IPS-18a (cell line): ENCODE results near the gene CDKN1A.

Experiments
- H3K27ac ChIP-seq: one replicate; pipeline ENCODE4 v1.5.1; 2013; ENCODE audit warnings: low read length
- H3K27me3 ChIP-seq: one replicate; pipeline ENCODE4 v1.6.1; 2013; ENCODE audit warnings: mild to moderate bottlenecking, low read length; ENCODE audit not compliant: control insufficient read depth, insufficient read depth
- H3K36me3 ChIP-seq: one replicate; pipeline ENCODE4 v1.6.1; 2013; ENCODE audit warnings: low read depth, low read length; ENCODE audit not compliant: control insufficient read depth
- H3K4me1 ChIP-seq: one replicate; pipeline ENCODE4 v1.6.1; 2013; ENCODE audit warnings: low read depth, low read length; ENCODE audit not compliant: control insufficient read depth
- H3K4me3 ChIP-seq: one replicate; pipeline ENCODE4 v1.5.1; 2013; ENCODE audit warnings: low read length
- H3K9ac ChIP-seq: one replicate; pipeline ENCODE4 v1.6.1; 2013; ENCODE audit warnings: mild to moderate bottlenecking, low read length, moderate library complexity
- H3K9me3 ChIP-seq: one replicate; pipeline ENCODE4 v1.6.1; 2013; ENCODE audit warnings: low read depth, low read length; ENCODE audit not compliant: control insufficient read depth

CDKN1A gene

GRCh38 chr6:36692861-36693702, 14.6 kb downstream of the CDKN1A start:
- Histone ChIP-seq H3K27ac (no peak overlapping the region), H3K27me3 (no peaks in the 10 kb centered on the region), H3K9ac (no peak overlapping the region), H3K4me3 (no peak overlapping the region), H3K9me3 (no peaks in the 10 kb centered on the region), H3K36me3 (no peaks in the 10 kb centered on the region), H3K4me1 (no peaks in the 10 kb centered on the region)

- Histone ChIP-seq H3K36me3 (no peaks in the 10 kb centered on the region), H3K4me1 (no peaks in the 10 kb centered on the region), H3K9ac (no peak overlapping the region), H3K27me3 (no peaks in the 10 kb centered on the region), H3K9me3 (no peaks in the 10 kb centered on the region), H3K27ac (no peak overlapping the region), H3K4me3 (no peak overlapping the region)
Observed at GRCh38 chr6:36694616-36695015, 16.1 kb downstream of the CDKN1A start.

- Histone ChIP-seq H3K27me3 (no peaks in the 10 kb centered on the region), H3K9ac (no peak overlapping the region), H3K36me3 (no peaks in the 10 kb centered on the region), H3K4me3 (no peak overlapping the region), H3K9me3 (no peaks in the 10 kb centered on the region), H3K4me1 (no peaks in the 10 kb centered on the region), H3K27ac (no peak overlapping the region)
Observed at GRCh38 chr6:36695414-36695813, 16.9 kb downstream of the CDKN1A start.

- H3K9me3 ChIP-seq, result no peaks in the 10 kb centered on the region
- H3K27ac ChIP-seq, result no peak within 1 kb of the TSS
- no peaks in the 10 kb centered on the region for H3K27me3 ChIP-seq
- H3K36me3 ChIP-seq, result no peaks in the 10 kb centered on the region
- no peak within 1 kb of the TSS for H3K9ac ChIP-seq
- no peaks in the 10 kb centered on the region for H3K4me1 ChIP-seq
- H3K4me3 ChIP-seq, result no peak within 1 kb of the TSS
Observed at GRCh38 chr6:36697481-36697903, 19.0 kb downstream of the CDKN1A start, which contains the start of gene RAB44. RAB44 (plus strand) TSS chr6:36697826; CDS start chr6:36704236, 6,410 bp downstream.

- Histone ChIP-seq H3K9me3 (no peaks in the 10 kb centered on the region), H3K36me3 (no peaks in the 10 kb centered on the region), H3K4me1 (no peaks in the 10 kb centered on the region), H3K27ac (no peak overlapping the region), H3K4me3 (no peak overlapping the region), H3K27me3 (no peaks in the 10 kb centered on the region), H3K9ac (no peak overlapping the region)
Observed at GRCh38 chr6:36698196-36698595, 19.7 kb downstream of the CDKN1A start.

GRCh38 chr6:36698871-36699271, 20.4 kb downstream of the CDKN1A start:
- Histone ChIP-seq H3K9ac (no peak overlapping the region), H3K27me3 (no peaks in the 10 kb centered on the region), H3K27ac (no peak overlapping the region), H3K9me3 (no peaks in the 10 kb centered on the region), H3K36me3 (no peaks in the 10 kb centered on the region), H3K4me3 (no peak overlapping the region), H3K4me1 (no peaks in the 10 kb centered on the region)

- no peaks in the 10 kb centered on the region for H3K9me3 ChIP-seq
- H3K4me1 ChIP-seq, result no peaks in the 10 kb centered on the region
- H3K27me3 ChIP-seq, result no peaks in the 10 kb centered on the region
- no peak overlapping the region for H3K9ac ChIP-seq
- no peak overlapping the region for H3K27ac ChIP-seq
- H3K4me3 ChIP-seq, result no peak overlapping the region
- H3K36me3 ChIP-seq, result no peaks in the 10 kb centered on the region
Observed at GRCh38 chr6:36699348-36699747, 20.8 kb downstream of the CDKN1A start.

GRCh38 chr6:36700071-36700812, 21.7 kb downstream of the CDKN1A start:
- Histone ChIP-seq H3K36me3 (no peaks in the 10 kb centered on the region), H3K4me3 (no peak overlapping the region), H3K9ac (no peak overlapping the region), H3K4me1 (no peaks in the 10 kb centered on the region), H3K27ac (no peak overlapping the region), H3K27me3 (no peaks in the 10 kb centered on the region), H3K9me3 (no peaks in the 10 kb centered on the region)

- H3K27ac ChIP-seq, result no peak overlapping the region
- H3K4me1 ChIP-seq, result no peaks in the 10 kb centered on the region
- no peak overlapping the region for H3K9ac ChIP-seq
- H3K27me3 ChIP-seq, result no peaks in the 10 kb centered on the region
- H3K9me3 ChIP-seq, result no peaks in the 10 kb centered on the region
- no peaks in the 10 kb centered on the region for H3K36me3 ChIP-seq
- H3K4me3 ChIP-seq, result no peak overlapping the region
Observed at GRCh38 chr6:36700831-36701230, 22.3 kb downstream of the CDKN1A start.

- Histone ChIP-seq H3K36me3 (no peaks in the 10 kb centered on the region), H3K27me3 (no peaks in the 10 kb centered on the region), H3K9ac (no peak overlapping the region), H3K27ac (no peak overlapping the region), H3K9me3 (no peaks in the 10 kb centered on the region), H3K4me1 (no peaks in the 10 kb centered on the region), H3K4me3 (no peak overlapping the region)
Observed at GRCh38 chr6:36701401-36701991, 23.0 kb downstream of the CDKN1A start.

- Histone ChIP-seq H3K4me3 (no peak overlapping the region), H3K27me3 (no peaks in the 10 kb centered on the region), H3K36me3 (no peaks in the 10 kb centered on the region), H3K27ac (no peak overlapping the region), H3K4me1 (no peaks in the 10 kb centered on the region), H3K9me3 (no peaks in the 10 kb centered on the region), H3K9ac (no peak overlapping the region)
Observed at GRCh38 chr6:36702656-36703055, 24.1 kb downstream of the CDKN1A start.
